Parathyroid adenoma (tissue), 2 donors: Measurements from ENCODE around the gene SIRT2.

Experiments
- H2AFZ ChIP-seq: fragments of 300-600 bp; sonication (generic); one replicate; pipeline ENCODE4 v1.7.0; 2017; ENCODE audit warnings: antibody characterized with exemption, mild to moderate bottlenecking
- H3K27ac ChIP-seq: fragments of 300-600 bp; sonication (generic); one replicate; pipeline ENCODE4 v1.7.0; 2017
- H3K27me3 ChIP-seq: fragments of 300-600 bp; sonication (generic); one replicate; pipeline ENCODE4 v1.7.0; 2017; ENCODE audit warnings: low read length; ENCODE audit not compliant: control insufficient read depth, insufficient read depth
- H3K36me3 ChIP-seq: fragments of 300-600 bp; sonication (generic); one replicate; pipeline ENCODE4 v1.7.0; 2017; ENCODE audit warnings: low read length; ENCODE audit not compliant: control insufficient read depth, insufficient read depth
- H3K4me1 ChIP-seq: fragments of 300-600 bp; sonication (generic); one replicate; pipeline ENCODE4 v1.7.0; 2017; ENCODE audit warnings: control low read depth
- H3K4me2 ChIP-seq: fragments of 300-600 bp; sonication (generic); one replicate; pipeline ENCODE4 v1.7.0; 2017; ENCODE audit warnings: low read length
- H3K4me3 ChIP-seq: fragments of 300-600 bp; sonication (generic); one replicate; pipeline ENCODE4 v1.7.0; 2017; ENCODE audit warnings: low read depth, low read length
- H3K79me2 ChIP-seq: fragments of 300-600 bp; sonication (generic); one replicate; pipeline ENCODE4 v1.7.0; 2017; ENCODE audit warnings: control low read depth
- H3K9ac ChIP-seq: fragments of 300-600 bp; sonication (generic); one replicate; pipeline ENCODE4 v1.7.0; 2017; ENCODE audit warnings: mild to moderate bottlenecking
- H3K9me3 ChIP-seq: fragments of 300-600 bp; sonication (generic); one replicate; pipeline ENCODE4 v1.7.0; 2017; ENCODE audit warnings: low read length; ENCODE audit not compliant: control insufficient read depth
- TF ChIP-seq, protein P1 (sequence below): fragments of 300-600 bp; sonication (generic); IDR thresholded peaks from one replicate; pipeline ENCODE4 v1.7.0; 2017; ENCODE audit warnings: antibody characterized with exemption, mild to moderate bottlenecking
- donor health status: primary hyperparathyroidism.

The SIRT2 gene

DNA sequence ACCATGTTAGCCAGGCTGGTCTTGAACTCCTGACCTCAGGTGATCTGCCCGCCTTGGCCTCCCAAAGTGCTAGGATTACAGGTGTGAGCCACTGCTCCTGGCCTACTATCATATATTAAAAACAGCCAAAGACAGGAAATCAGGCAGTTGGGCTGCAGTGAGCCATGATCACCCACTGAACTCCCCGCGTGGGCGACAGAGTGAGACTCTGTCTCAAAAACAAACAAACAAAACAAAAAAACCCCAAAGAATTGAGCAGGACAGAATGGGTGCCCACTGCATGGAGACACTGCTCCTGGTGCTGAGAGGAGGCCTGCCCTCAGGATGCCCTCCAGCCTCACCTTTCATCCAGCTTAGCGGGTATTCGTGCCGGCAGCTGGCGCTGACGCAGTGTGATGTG lies 16.1 kb downstream of the SIRT2 start:
- H3K27me3 ChIP-seq, result no peaks in the 10 kb centered on the region
- H3K79me2 ChIP-seq, result no peaks in the 10 kb centered on the region
- no peak overlapping the region for H3K9ac ChIP-seq
- no peak overlapping the region for H3K27ac ChIP-seq
- TF ChIP-seq, protein P1, sequence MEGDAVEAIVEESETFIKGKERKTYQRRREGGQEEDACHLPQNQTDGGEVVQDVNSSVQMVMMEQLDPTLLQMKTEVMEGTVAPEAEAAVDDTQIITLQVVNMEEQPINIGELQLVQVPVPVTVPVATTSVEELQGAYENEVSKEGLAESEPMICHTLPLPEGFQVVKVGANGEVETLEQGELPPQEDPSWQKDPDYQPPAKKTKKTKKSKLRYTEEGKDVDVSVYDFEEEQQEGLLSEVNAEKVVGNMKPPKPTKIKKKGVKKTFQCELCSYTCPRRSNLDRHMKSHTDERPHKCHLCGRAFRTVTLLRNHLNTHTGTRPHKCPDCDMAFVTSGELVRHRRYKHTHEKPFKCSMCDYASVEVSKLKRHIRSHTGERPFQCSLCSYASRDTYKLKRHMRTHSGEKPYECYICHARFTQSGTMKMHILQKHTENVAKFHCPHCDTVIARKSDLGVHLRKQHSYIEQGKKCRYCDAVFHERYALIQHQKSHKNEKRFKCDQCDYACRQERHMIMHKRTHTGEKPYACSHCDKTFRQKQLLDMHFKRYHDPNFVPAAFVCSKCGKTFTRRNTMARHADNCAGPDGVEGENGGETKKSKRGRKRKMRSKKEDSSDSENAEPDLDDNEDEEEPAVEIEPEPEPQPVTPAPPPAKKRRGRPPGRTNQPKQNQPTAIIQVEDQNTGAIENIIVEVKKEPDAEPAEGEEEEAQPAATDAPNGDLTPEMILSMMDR, result no peak
- H3K36me3 ChIP-seq, result no peaks in the 10 kb centered on the region
- H3K4me2 ChIP-seq, result no peak overlapping the region
- no peaks in the 10 kb centered on the region for H3K9me3 ChIP-seq
- H2AFZ ChIP-seq, result no peak overlapping the region
- H3K4me1 ChIP-seq, result peaks cover 10% of the 10 kb centered on the region
- H3K4me3 ChIP-seq, result no peak overlapping the region

DNA sequence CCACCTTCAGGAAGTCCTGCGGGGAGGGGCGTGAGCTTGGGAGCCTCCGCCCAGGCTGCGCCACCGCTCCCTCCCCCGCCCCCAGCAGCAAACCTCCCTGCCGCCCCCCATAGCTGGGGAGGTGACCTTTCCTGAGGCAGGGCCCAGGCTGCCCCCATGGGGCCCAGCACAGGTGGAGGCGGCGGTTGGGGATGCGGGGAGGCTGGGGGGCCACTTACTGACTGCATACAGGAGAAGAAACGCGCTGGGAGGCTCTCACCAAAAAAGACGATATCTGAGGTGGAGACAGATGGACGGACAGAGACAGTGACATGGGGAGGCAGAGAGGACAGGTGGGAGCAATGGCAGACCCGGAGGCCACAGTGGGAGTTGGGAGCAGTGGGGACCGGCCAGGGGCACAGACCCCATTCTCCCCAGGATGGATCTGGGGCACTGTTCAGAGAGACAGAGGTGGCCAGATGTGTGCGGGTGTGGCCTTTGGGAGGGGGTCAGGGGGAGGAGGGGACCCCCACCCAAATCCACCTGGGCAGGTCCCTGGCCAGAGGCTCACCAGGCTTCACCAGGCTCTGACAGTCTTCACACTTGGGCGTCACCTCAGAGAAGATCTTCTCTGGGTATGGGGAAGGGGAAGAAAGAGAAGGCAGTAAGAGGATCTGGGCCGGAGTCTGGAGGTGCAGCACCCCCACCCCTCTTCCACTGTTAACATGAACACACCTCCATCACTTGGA lies 18.4 kb downstream of the SIRT2 start:
- Histone ChIP-seq H3K27ac (no peak overlapping the region), H3K9ac (no peak overlapping the region), H3K4me2 (no peak overlapping the region), H3K9me3 (no peaks in the 10 kb centered on the region), H3K36me3 (no peaks in the 10 kb centered on the region), H3K4me1 (peaks cover 7% of the 10 kb centered on the region), H2AFZ (no peak overlapping the region), H3K27me3 (no peaks in the 10 kb centered on the region), H3K79me2 (no peaks in the 10 kb centered on the region), H3K4me3 (no peak overlapping the region)
- TF ChIP-seq, protein P1, result no peak

DNA sequence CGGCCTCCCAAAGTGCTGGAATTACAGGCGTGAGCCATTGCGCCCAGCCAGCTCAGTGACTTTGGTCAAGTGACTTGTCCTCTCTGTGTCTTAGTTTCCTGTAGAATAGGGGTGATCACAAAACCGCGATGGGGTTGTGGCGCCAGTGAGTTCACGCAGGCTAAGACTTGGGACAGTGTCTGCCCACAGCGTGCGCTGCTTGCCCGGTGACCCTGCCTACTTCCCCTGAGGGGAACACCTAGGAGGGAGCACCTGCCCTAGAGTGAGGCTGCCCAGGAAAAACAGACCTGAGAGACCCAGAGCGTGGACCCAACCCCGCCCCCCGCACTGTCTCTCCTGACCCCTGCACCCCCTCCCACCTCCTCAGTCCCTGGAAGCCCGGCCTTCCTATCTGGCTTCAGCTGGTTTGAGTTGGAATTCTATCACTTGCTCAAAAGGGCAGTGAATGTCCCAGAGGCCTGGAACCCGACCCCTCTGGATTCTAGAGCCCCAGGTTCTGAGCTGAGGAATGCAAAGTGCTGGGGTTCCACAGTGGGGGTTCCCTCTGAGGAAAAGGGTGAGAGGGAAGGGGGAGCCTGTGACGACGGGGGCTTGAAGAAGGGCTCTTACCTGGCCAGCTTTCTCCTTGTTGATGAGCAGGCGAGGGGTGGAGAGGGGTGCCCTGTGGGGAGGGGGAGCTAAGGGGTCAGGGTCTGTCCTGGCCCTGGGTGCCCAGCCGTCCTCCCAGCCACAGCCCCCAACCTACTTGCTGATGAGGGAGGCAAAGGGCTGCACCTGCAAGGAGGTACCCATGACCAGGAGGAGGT lies 19.1 kb downstream of the SIRT2 start:
- H2AFZ ChIP-seq, result no peak overlapping the region
- no peaks in the 10 kb centered on the region for H3K36me3 ChIP-seq
- H3K9ac ChIP-seq, result no peak overlapping the region
- TF ChIP-seq, protein P1, result no peak
- H3K4me2 ChIP-seq, result no peak overlapping the region
- no peaks in the 10 kb centered on the region for H3K27me3 ChIP-seq
- H3K79me2 ChIP-seq, result no peaks in the 10 kb centered on the region
- H3K4me1 ChIP-seq, result no peaks in the 10 kb centered on the region
- H3K4me3 ChIP-seq, result no peak overlapping the region
- H3K9me3 ChIP-seq, result no peaks in the 10 kb centered on the region
- no peak overlapping the region for H3K27ac ChIP-seq

DNA sequence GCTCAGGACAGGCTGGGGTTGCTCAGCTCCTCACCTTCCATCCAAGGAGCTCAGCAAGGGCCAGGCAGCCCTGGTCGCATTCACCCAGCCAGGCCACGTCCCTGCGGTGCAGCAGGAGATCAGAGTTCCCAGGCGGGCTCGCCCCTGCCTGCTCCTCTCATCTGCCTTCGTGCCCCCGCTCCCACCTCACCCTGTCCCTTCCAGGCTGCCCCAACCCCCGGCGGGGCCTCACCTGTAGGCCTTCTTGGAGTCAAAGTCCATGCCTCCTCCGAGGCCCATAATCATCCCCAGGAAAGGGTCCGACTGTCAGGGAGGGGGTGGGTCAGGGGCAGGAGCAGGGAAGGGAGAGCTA lies 20.0 kb downstream of the SIRT2 start:
- Histone ChIP-seq H3K27ac (no peak overlapping the region), H3K9ac (no peak overlapping the region), H3K4me1 (no peaks in the 10 kb centered on the region), H3K4me3 (no peak overlapping the region), H3K36me3 (no peaks in the 10 kb centered on the region), H3K79me2 (no peaks in the 10 kb centered on the region), H2AFZ (no peak overlapping the region), H3K27me3 (no peaks in the 10 kb centered on the region), H3K4me2 (no peak overlapping the region), H3K9me3 (no peaks in the 10 kb centered on the region)
- TF ChIP-seq, protein P1, result no peak
